Tibial nerve (tissue), 4 donors: Measurements from ENCODE around the gene DMXL1. TPM values are rescaled to one million over a fixed set of nuclear protein-coding genes. Genes with fewer than 3 reads are reported as not detected.
A peak's percentile ranks its signal among the peaks of the same experiment; 100 is the strongest.
"Not testable (repeated sequence)": the region's sequence is repeated elsewhere in the genome, so short reads cannot be mapped to it uniquely, and the experiment has no call there.

Experiments used
- DNase-seq, 2 donors: peaks; one replicate each; pipeline ENCODE4 v3.0.0-alpha.2; 2019; ENCODE audit warnings: low spot score in 2 of 2
- H3K27ac ChIP-seq, 4 donors: fragments of 200-600 bp; sonication (generic) in 3 of 4; one replicate each; pipeline ENCODE4 v1.5.1; 2017 to 2019; ENCODE audit warnings: mild to moderate bottlenecking in 1 of 4
- H3K27me3 ChIP-seq, 2 donors: fragments of 200-600 bp; sonication (generic) in 1 of 2; one replicate each; pipeline versions ENCODE4 v1.5.1 to v1.6.0; 2017 to 2019
- H3K36me3 ChIP-seq, 3 donors: fragments of 200-600 bp; sonication (generic); one replicate each; pipeline ENCODE4 v1.5.1; 2018 to 2019
- H3K4me1 ChIP-seq, 4 donors: fragments of 200-600 bp; sonication (generic) in 3 of 4; one replicate each; pipeline ENCODE4 v1.5.1; 2017 to 2019
- H3K4me3 ChIP-seq, 4 donors: fragments of 200-600 bp; sonication (generic) in 3 of 4; one replicate each; pipeline ENCODE4 v1.5.1; 2017 to 2019; ENCODE audit warnings: mild to moderate bottlenecking in 1 of 4, moderate library complexity in 1 of 4
- H3K9me3 ChIP-seq, 4 donors: fragments of 200-600 bp; sonication (generic) in 3 of 4; one replicate each; pipeline ENCODE4 v1.5.1; 2017 to 2019
- CTCF ChIP-seq, 5 experiments: fragments of 200-600 bp in 3 of 5; fragments of 450-650 bp in 2 of 5; sonication (generic) in 3 of 5; IDR thresholded peaks; one replicate each; pipeline ENCODE4 v1.5.1; 2016 to 2019; ENCODE audit warnings: antibody characterized with exemption in 5 of 5, mild to moderate bottlenecking in 3 of 5, moderate library complexity in 2 of 5
- EP300 ChIP-seq, 2 donors: sonication (generic); formaldehyde crosslinking; IDR thresholded peaks; one replicate each; pipeline ENCODE4 v1.6.1; 2017; ENCODE audit warnings: antibody characterized with exemption in 2 of 2, mild to moderate bottlenecking in 1 of 2
- POLR2A ChIP-seq, 2 donors: fragments of 450-650 bp; IDR thresholded peaks; one replicate each; pipeline ENCODE4 v1.6.1; 2017; ENCODE audit warnings: antibody characterized with exemption in 2 of 2, mild to moderate bottlenecking in 2 of 2, moderate library complexity in 2 of 2
- WGBS, 2 donors: methylation state at CpG; one replicate each; pipeline ENCODE4 v1.1.5; 2018; 5-methylcytosine and 5-hydroxymethylcytosine counted together
- total RNA-seq, 4 donors: library from RNA; depleted of rRNA; stranded (reverse); fragments of >200 nt; gene quantifications; one replicate each; pipeline ENCODE4 v1.1.0, GENCODE V29; 2016

The DMXL1 gene
- total RNA-seq, 4 donors from 2014 or later = 59.1 to 101 (median 76.1) TPM

GRCh38 chr5:119070578-119070827, 384 bp upstream of the DMXL1 start:
- Histone ChIP-seq H3K27ac (peak overlapping the region; percentile 84 to 99 (median 96)), H3K4me1 (peaks cover 0 to 42% (median 20%) of the 10 kb centered on the region in 4 donors), H3K9me3 (no peaks in the 10 kb centered on the region), H3K27me3 (no peaks in the 10 kb centered on the region), H3K36me3 (no peaks in the 10 kb centered on the region), H3K4me3 (peak overlapping the region; percentile 70 to 94 (median 83))
- peak in 1 of 2 donors; percentile 70 for TF ChIP-seq EP300 (IDR thresholded peaks at IDR 0.05)
- TF ChIP-seq POLR2A (IDR thresholded peaks at IDR 0.05) = no peak
- WGBS, 2 donors = 1% methylated on average over 9 of the region's 9 CpGs
- DNase-seq = peak in 1 of 2 donors; percentile 73

- Histone ChIP-seq H3K4me1 (peaks cover 0 to 52% (median 25%) of the 10 kb centered on the region in 4 donors), H3K9me3 (no peaks in the 10 kb centered on the region)
- WGBS, 2 donors = 0 to 1% methylated on average over 18 to 22 of the region's 22 CpGs
Measured at GRCh38 chr5:119071561-119071995, 691 bp downstream of the DMXL1 start.

GRCh38 chr5:119072496-119072895, 1.6 kb downstream of the DMXL1 start:
- Histone ChIP-seq H3K4me1 (peaks cover 0 to 61% (median 27%) of the 10 kb centered on the region in 4 donors), H3K4me3 (peak overlapping the region in 2 of 4 donors; percentile 70 to 94)
- 53 to 62% methylated on average over 2 of the region's 2 CpGs for WGBS, 2 donors

More at GRCh38 chr5:119071561-119071995, 691 bp downstream of the DMXL1 start:
- no peak for DNase-seq
- Histone ChIP-seq H3K27me3 (no peaks in the 10 kb centered on the region), H3K27ac (peak overlapping the region; percentile 84 to 99 (median 96)), H3K4me3 (peak overlapping the region; percentile 70 to 94 (median 83)), H3K36me3 (no peaks in the 10 kb centered on the region)
- no peak for TF ChIP-seq POLR2A (IDR thresholded peaks at IDR 0.05)
- TF ChIP-seq CTCF (IDR thresholded peaks at IDR 0.05) = no peak
- TF ChIP-seq EP300 (IDR thresholded peaks at IDR 0.05) = no peak

GRCh38 chr5:119073746-119074337, 3.0 kb downstream of the DMXL1 start:
- not testable (repeated sequence) for H3K4me3 ChIP-seq, H3K36me3 ChIP-seq, H3K27me3 ChIP-seq, H3K9me3 ChIP-seq, DNase-seq
- peak overlapping the region in 1 of 4 donors; percentile 13 for H3K27ac ChIP-seq
- 91 to 93% methylated on average over 9 of the region's 9 CpGs for WGBS, 2 donors
- H3K4me1 ChIP-seq = peaks cover 0 to 70% (median 31%) of the 10 kb centered on the region in 4 donors

More at GRCh38 chr5:119072496-119072895, 1.6 kb downstream of the DMXL1 start:
- peak overlapping the region in 3 of 4 donors; percentile 96 to 99 (median 97) for H3K27ac ChIP-seq
- no peaks in the 10 kb centered on the region for H3K36me3 ChIP-seq
- DNase-seq = no peak
- H3K9me3 ChIP-seq = no peaks in the 10 kb centered on the region
- TF ChIP-seq CTCF (IDR thresholded peaks at IDR 0.05) = no peak
- TF ChIP-seq POLR2A (IDR thresholded peaks at IDR 0.05) = no peak
- no peak for TF ChIP-seq EP300 (IDR thresholded peaks at IDR 0.05)
- no peaks in the 10 kb centered on the region for H3K27me3 ChIP-seq

- no peaks in the 10 kb centered on the region for H3K27me3 ChIP-seq
- H3K36me3 ChIP-seq = no peaks in the 10 kb centered on the region
- WGBS, 2 donors = 77% methylated on average over 3 of the region's 3 CpGs
- no peak for TF ChIP-seq EP300 (IDR thresholded peaks at IDR 0.05)
- no peak for TF ChIP-seq POLR2A (IDR thresholded peaks at IDR 0.05)
- TF ChIP-seq CTCF (IDR thresholded peaks at IDR 0.05) = no peak
- no peak overlapping the region for H3K27ac ChIP-seq
- H3K4me1 ChIP-seq = peaks cover 0 to 75% (median 34%) of the 10 kb centered on the region in 4 donors
- no peak for DNase-seq
- H3K9me3 ChIP-seq = no peaks in the 10 kb centered on the region
- H3K4me3 ChIP-seq = no peak overlapping the region
Measured at GRCh38 chr5:119074419-119074818, 3.5 kb downstream of the DMXL1 start.

- DNase-seq, H3K27ac ChIP-seq, H3K9me3 ChIP-seq, H3K4me3 ChIP-seq, H3K27me3 ChIP-seq, H3K36me3 ChIP-seq: not testable (repeated sequence)
- peaks cover 0 to 77% (median 32%) of the 10 kb centered on the region in 4 donors for H3K4me1 ChIP-seq
- WGBS, 2 donors = 92 to 96% methylated on average over 12 of the region's 12 CpGs
Measured at GRCh38 chr5:119075269-119075668, 4.4 kb downstream of the DMXL1 start.
